Skin of body (tissue), 2 donors: ENCODE data around the gene NPTX1. TPM values are rescaled to one million over a fixed set of nuclear protein-coding genes. Genes with fewer than 3 reads are reported as not detected.

Experiments used
- DNase-seq: peaks from one replicate; lab custom pipeline; 2025; lab: John Stamatoyannopoulos, UW
- total RNA-seq: library from RNA; depleted of rRNA; stranded (reverse); fragments of >200 nt; gene quantifications from one replicate; pipeline ENCODE4 v1.2.3, GENCODE V29; 2014

NPTX1 gene
- total RNA-seq, 1 donor from 2014 or later: 0.30 TPM

GRCh38 chr17:80481284-80482057 is 5.1 kb upstream of the NPTX1 start:
- DNase-seq: no peak

- no peak for DNase-seq
Measured at GRCh38 chr17:80480248-80480647, 3.8 kb upstream of the NPTX1 start.

GRCh38 chr17:80479246-80479566 is 2.8 kb upstream of the NPTX1 start:
- no peak for DNase-seq

- no peak for DNase-seq
Measured at GRCh38 chr17:80478487-80479245, 2.3 kb upstream of the NPTX1 start.

- no peak for DNase-seq
Measured at GRCh38 chr17:80477647-80478478, 1.5 kb upstream of the NPTX1 start.

- DNase-seq: no peak
Measured at GRCh38 chr17:80476877-80477646, 655 bp upstream of the NPTX1 start.

GRCh38 chr17:80474961-80475909 is 1.2 kb downstream of the NPTX1 start:
- no peak for DNase-seq

- no peak for DNase-seq
Measured at GRCh38 chr17:80474231-80474960, 2.0 kb downstream of the NPTX1 start.

GRCh38 chr17:80473701-80474100 is 2.7 kb downstream of the NPTX1 start:
- DNase-seq: no peak

GRCh38 chr17:80472996-80473395 is 3.4 kb downstream of the NPTX1 start:
- DNase-seq: no peak

- DNase-seq: no peak
Measured at GRCh38 chr17:80471922-80472321, 4.5 kb downstream of the NPTX1 start.

GRCh38 chr17:80470603-80471002 is 5.8 kb downstream of the NPTX1 start:
- DNase-seq: no peak

GRCh38 chr17:80469667-80470066 is 6.7 kb downstream of the NPTX1 start:
- no peak for DNase-seq

- no peak for DNase-seq
Measured at GRCh38 chr17:80468781-80469493, 7.5 kb downstream of the NPTX1 start.

GRCh38 chr17:80468242-80468641 is 8.2 kb downstream of the NPTX1 start:
- DNase-seq: no peak

GRCh38 chr17:80466188-80466705 is 10.2 kb downstream of the NPTX1 start:
- no peak for DNase-seq

GRCh38 chr17:80465327-80465974 is 11.0 kb downstream of the NPTX1 start:
- DNase-seq: no peak

- DNase-seq: no peak
Measured at GRCh38 chr17:80464486-80464885, 11.9 kb downstream of the NPTX1 start.
